NCI-H82 treated with DMSO at 0.1 percent for 48 hours (cell line): Measurements from ENCODE around the gene GMDS.

Source experiments
- DNase-seq: peaks from one replicate; lab custom pipeline; 2025; ENCODE audit not compliant: unreplicated experiment; lab: John Stamatoyannopoulos, UW

The GMDS gene

GRCh38 chr6:1950631-1951030, 294.8 kb downstream of the GMDS start:
- DNase-seq, result no peak

DNA sequence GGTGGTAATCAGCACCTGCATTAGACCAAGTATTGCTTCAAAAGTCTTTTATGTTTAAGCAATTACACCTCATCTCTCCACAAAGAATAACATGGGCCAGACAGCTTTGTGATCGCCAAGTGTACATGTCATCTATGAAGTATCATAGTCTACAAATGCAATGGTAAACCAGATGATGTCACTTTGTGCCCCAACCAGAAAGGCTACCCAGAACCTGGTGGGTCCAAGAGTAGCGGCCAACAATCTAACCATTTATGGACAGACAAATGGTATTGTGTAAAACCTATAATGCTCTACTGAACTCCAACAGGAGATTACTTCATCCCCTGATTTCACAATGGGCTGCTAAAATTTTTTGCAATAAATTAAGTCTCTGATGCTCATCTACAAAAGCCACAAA, 295.9 kb downstream of the GMDS start:
- DNase-seq, result no peak

GRCh38 chr6:1947922-1948321, 297.5 kb downstream of the GMDS start:
- no peak for DNase-seq

DNA sequence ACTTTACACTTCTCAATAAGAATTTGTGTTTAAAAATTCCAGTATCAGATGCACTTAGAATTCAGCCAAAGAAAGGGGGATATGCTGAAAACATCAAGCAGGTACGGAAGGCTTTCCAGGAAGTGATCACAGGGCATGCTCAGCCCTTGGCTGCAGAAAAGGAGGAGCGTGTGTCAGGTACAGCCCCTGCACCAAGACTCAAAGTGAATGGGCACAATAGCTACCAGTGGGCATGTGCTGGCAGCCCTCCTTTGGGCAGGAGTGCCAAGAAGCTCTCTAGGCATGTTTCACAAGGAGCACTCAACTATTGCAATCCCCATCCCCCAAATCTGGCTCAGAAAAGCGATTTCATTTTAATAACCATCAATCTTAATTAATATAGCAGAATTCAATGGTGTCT, 298.8 kb downstream of the GMDS start:
- DNase-seq, result no peak

GRCh38 chr6:1945235-1945832, 300.1 kb downstream of the GMDS start:
- no peak for DNase-seq

DNA sequence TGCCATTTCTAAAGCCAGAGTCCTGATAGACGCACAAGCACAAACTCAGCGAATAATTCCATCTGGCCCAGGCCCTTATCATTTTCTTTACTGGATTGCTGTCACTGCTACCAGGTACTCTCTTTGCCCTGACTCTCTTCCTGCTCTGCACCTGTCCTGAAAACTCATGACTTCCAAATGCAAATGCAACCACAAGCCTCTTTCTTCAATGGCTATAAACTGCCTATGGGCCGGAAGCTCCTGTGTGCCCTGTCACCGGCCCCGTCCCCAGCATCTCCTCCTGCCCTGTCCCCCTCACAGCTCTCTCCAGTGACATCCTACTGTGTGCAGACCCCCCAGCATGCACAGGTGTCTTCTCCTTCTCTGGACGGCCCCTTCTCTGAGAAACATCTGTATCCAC, 302.6 kb downstream of the GMDS start:
- no peak for DNase-seq

DNA sequence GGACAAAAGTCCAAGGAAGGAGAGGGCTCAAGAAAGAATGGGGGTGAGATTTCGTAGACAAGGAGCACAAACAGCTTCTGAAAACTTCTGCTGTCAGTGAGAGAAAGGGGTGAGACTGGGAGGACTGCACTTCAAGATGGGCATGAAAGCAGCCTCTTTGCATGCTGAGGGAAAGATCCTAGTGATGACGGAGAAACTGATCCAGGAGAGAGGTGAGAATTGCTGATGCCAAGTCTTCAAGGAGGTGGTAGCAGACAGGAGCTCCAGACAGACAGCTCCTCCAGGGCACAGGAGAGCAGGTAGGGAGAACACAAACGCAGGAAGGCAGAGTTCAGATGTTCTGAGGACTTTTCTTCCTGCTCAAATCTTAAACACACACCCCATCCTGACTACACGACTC, 303.9 kb downstream of the GMDS start:
- DNase-seq, result no peak

DNA sequence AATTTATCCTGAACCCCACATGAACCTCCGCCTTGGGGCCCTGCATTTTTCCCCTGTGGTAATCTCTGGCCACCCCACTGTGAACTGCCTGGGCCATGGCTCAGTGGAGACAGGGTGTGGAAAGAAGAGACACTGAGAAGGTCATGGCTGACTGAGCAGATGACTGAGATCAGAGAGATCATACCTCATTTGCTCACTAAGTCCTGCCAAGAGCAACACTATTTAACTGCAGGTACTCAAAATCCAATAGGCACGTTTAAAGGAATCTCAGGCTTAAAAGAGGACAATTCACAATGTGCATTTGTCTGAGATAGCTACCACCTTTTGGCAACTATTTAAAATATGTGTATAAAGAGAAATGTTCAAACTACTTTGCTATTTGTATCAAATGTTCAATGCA, 305.0 kb downstream of the GMDS start:
- DNase-seq, result no peak

DNA sequence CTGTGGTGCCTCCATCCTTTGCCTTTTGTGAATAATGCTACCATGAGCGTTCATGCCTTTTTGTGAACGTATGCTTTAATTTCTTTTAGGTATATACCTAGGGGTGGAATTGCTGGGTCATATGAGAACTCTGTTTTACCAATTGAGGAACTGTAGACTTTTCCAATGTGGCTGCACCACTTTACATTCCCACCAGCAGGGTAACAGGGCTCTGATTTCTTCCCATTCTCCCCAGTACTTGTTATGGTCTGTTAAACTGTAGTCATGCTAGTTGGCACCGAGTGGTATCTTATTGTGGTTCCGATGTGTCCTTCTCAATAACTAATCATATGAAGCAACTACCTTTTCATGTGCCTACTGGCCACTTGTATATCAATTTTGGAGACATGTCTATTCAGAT, 312.1 kb downstream of the GMDS start:
- DNase-seq, result no peak

GRCh38 chr6:1931817-1932216, 313.6 kb downstream of the GMDS start:
- no peak for DNase-seq

- no peak for DNase-seq
Measured at GRCh38 chr6:1930356-1930755, 315.0 kb downstream of the GMDS start.

DNA sequence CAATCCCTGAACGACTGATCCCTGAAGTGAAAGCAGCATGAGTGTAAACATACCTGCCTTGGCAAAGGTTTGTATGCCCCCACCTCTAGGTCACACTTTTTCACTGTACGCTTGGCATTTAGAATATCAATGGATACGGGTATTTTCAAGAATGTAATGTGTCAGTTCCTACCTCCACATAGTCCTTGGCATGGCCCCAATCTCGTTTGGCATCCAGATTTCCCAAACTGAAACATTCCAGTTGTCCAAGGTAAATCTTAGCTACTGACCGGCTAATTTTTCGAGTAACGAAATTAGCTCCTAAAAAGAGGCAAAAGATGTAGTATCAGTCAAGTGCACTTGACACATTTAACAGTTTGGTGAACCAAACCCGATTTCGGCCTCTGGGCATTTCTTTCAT, 315.5 kb downstream of the GMDS start:
- DNase-seq, result no peak

DNA sequence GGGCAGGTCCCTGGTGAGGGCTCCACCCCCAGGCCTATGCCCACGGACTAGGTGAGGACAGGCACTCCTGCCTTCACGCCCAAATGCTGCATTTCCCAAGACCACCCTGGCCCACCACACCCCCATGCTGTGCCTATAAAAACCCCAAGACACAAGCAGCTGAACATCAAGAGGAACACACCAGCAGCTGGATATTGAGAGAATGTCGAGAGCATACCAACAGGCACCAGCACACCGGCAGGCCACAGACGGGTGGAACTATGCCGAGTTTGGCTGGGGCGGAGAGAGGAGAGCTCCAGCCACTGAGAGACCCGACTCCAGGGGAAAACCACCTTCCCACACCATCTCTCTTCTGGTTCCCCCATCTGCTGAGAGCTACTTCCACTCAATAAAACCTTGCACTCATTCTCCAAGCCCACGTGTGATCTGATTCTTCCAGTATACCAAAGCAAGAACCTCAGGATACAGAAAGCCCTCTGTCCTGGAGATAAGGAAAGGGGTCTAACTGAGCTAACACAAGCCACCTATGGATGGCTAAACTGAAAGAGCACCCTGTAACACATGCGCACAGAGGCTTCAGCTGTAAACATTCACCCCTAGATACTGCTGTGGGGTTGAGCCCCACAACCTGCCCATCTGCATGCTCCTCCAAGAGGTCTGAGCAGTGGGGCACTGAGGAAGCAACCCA, 319.5 kb downstream of the GMDS start:
- no peak for DNase-seq

DNA sequence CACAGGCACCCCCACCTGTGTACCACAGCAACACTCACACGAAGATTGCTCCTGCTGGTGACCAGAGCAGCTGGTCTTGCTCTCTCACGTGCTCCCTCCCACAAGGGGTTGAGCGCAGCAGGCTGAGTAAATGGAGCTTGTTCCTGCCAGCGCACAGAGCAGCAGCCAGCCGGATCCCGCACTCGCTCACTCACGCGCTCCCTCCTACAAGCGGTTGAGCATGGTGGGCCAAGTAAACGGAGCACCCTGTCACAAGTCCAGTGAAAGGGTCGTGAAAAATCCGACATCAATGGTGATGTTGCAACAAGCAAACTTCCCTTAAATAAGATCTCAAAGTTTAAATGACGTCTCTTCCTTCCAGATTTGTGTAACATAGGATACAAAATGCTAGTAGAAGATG, 322.0 kb downstream of the GMDS start:
- DNase-seq, result no peak

DNA sequence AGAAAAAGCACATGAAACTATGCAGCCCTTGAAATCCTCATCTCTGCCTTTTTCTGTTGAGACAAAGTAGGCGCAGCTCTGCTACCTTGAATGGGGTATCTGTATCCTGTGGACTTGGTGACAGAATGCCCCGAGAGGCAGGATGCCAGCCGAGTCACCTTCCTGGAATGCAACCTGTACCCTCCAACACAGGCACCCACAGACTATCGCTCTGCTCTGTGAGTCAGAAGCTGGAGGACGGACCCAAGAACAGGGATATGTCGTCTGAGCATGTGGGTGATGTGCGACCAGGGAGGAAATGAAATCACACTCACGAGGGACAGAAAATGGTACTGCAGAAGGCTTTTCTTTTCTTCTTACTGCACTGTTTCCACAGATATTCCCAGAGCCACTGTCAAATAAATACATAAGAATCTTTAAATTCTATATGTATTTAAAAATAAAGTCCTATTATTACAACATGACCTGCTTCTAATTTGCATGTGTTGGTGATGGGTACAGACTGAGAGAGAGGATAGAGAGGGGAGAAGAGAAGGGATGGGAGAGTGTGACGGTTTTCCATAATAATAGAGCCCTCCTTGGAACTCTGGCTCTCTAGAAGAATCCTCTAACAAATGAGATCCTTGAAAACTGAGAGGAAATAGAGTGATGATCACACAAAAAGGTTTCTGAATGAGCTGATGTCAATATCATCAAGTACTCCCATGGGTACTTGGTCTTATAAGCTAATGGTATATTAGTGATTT, 327.6 kb downstream of the GMDS start:
- no peak for DNase-seq

- no peak for DNase-seq
Measured at GRCh38 chr6:1916334-1917070, 328.9 kb downstream of the GMDS start.

DNA sequence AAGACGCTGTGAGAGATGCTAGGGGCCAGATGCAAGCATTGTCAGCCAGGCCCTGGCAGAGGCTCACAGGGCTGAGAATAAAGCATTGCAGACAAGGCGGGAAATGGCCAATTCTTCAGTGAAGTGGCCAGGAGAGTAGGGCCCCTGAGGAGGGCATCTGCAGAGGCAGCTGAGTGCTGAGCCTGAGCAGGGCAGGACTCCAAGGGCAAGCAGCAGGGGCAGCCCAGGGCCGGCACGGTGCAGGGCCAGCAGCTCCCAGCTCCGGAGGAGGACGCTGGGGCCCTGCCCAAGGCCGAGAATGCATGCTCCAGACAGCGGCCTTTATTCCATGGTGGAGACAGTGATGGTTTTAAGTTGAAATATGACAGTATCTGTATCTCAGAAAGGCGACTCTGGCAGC, 330.2 kb downstream of the GMDS start:
- DNase-seq, result no peak

DNA sequence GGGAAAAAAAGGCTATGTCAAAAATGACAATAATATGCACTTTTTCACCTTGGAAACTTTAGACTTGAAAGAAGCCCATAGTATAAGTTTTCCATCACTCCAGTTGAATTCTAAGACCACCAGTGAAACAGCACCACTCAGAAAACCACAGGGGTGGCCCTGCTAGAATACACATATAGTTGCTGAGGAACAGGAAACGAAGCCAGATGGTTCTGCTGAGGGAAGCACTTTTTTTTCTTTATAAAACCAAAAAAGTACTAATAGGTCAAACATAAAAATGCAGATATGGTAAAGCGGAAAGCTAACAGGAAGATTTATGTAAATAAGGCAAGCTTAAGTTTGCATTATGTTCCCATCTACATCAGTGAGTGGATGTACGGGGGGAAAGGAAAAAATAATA, 331.8 kb downstream of the GMDS start:
- DNase-seq, result no peak

DNA sequence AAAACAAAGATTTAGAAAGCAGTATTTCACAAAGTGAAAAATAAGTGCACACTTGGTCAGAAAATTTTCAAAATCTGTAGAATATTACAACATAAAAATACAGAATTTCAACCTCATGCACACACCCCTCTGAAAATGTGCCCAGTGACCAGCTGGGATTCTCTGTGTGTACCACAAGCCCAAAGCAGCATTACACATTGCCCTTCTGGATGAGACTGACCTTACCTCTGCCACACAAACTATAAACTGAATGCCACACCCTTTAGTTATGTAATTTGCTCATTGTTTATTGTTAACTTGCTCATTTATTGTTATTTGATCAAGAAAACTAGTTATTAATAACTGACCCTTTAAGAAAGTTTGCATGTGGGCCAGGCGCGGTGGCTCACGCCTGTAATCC, 332.7 kb downstream of the GMDS start:
- no peak for DNase-seq

- no peak for DNase-seq
Measured at GRCh38 chr6:1911474-1911873, 333.9 kb downstream of the GMDS start.

DNA sequence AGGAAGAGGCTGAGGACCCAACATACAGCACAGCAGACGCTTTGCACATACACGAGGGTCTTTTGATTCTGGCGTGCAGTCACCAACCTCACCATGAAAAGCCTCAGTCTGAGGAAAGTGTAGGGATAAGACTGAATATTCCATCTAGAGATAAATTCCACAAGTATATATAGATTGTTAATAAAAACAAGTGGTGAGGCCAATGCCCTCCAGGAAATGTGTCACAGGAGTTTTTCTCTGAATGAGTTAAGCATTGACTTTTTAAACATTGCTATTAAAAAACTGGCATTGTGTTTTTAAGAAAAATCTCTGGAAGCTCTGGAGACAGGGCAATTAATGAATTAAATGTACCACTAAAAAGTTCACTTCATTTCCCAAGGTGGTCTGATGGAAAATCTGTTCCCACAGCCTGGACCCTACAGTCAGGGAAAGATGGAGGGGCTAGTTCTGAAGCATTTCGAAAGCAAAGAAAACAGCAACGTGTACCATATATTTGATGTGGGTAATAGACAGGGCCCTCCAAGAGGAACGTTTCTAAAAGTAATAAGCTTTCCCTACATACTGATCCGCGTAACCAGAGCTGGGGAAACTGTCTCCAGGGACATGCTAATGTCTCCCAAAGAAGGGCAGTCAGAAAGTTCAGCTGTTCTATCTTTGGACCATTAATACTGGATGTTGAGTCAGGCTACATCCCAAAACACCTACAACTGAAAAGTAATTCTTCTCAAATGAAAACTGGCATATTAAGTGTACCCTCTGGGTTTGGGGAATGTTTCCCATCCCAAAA, 334.6 kb downstream of the GMDS start:
- DNase-seq, result no peak
